OCI-LY1 (cell line): ENCODE measurements around the gene LY86.

ENCODE experiments used
- EZH2 ChIP-seq: fragments of 200-600 bp; sonication (generic), shearing (Covaris generic); IDR thresholded peaks from 2 replicates; pipeline ENCODE4 v1.8.0; 2017; ENCODE audit warnings: borderline replicate concordance, mixed run types, mild to moderate bottlenecking, antibody characterized with exemption, low read length, moderate library complexity, mixed read lengths
- TF ChIP-seq, protein P1 (sequence below): fragments of 200-600 bp; sonication (generic), shearing (Covaris generic); IDR thresholded peaks from 2 replicates; pipeline ENCODE4 v1.5.1; 2017; ENCODE audit warnings: mild to moderate bottlenecking, antibody characterized with exemption, low read length, moderate library complexity, mixed read lengths

- TF ChIP-seq, protein P1, sequence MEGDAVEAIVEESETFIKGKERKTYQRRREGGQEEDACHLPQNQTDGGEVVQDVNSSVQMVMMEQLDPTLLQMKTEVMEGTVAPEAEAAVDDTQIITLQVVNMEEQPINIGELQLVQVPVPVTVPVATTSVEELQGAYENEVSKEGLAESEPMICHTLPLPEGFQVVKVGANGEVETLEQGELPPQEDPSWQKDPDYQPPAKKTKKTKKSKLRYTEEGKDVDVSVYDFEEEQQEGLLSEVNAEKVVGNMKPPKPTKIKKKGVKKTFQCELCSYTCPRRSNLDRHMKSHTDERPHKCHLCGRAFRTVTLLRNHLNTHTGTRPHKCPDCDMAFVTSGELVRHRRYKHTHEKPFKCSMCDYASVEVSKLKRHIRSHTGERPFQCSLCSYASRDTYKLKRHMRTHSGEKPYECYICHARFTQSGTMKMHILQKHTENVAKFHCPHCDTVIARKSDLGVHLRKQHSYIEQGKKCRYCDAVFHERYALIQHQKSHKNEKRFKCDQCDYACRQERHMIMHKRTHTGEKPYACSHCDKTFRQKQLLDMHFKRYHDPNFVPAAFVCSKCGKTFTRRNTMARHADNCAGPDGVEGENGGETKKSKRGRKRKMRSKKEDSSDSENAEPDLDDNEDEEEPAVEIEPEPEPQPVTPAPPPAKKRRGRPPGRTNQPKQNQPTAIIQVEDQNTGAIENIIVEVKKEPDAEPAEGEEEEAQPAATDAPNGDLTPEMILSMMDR, result peak; percentile 58
- no peak for TF ChIP-seq EZH2
Measured at GRCh38 chr6:6674872-6675271, 86.4 kb downstream of the LY86 start.
